GM12801 (cell line): ENCODE measurements around the gene KIAA1217.

ENCODE experiments used
- CTCF ChIP-seq: IDR thresholded peaks from one replicate; pipeline ENCODE4 v1.5.1; 2011; ENCODE audit warnings: control low read depth; ENCODE audit not compliant: insufficient read length; ENCODE audit errors: extremely low read depth

KIAA1217 gene

GRCh38 chr10:24277771-24278170 is 68.8 kb downstream of the KIAA1217 start:
- no peak for TF ChIP-seq CTCF

- no peak for TF ChIP-seq CTCF
These were observed 69.4 kb downstream of the KIAA1217 start for GRCh38 chr10:24278176-24278889.

GRCh38 chr10:24279166-24279565 is 70.2 kb downstream of the KIAA1217 start:
- TF ChIP-seq CTCF = no peak

GRCh38 chr10:24287559-24288195 is 78.7 kb downstream of the KIAA1217 start:
- TF ChIP-seq CTCF = no peak

- TF ChIP-seq CTCF = no peak
These were observed 79.6 kb downstream of the KIAA1217 start for GRCh38 chr10:24288581-24288980.

- TF ChIP-seq CTCF = no peak
These were observed 80.3 kb downstream of the KIAA1217 start for GRCh38 chr10:24289235-24289634.

- no peak for TF ChIP-seq CTCF
These were observed 83.7 kb downstream of the KIAA1217 start for GRCh38 chr10:24292304-24293293.
